Activated T-helper 2 cell treated with anti-CD3 and anti-CD28 coated beads, Interferon-gamma antibody, Interleukin-2, Interleukin-4, amounts not matched to agents 10 μg/mL and 5 μg/mL and 100 μg/mL, durations not matched to agents 14 hours and 24 hours and 36 hours (primary cell): ENCODE results near the gene DCAF4. TPM values are rescaled to one million over a fixed set of nuclear protein-coding genes. Genes with fewer than 3 reads are reported as not detected.
A peak's percentile ranks its signal among the peaks of the same experiment; 100 is the strongest.

ENCODE experiments used
- DNase-seq: peaks from one replicate; pipeline ENCODE4 v3.0.0; 2021; ENCODE audit warnings: low spot score
- H3K27ac Mint-ChIP-seq: one replicate; pipeline ENCODE4 v1.8.0; 2021; ENCODE audit warnings: mixed read lengths
- H3K27me3 Mint-ChIP-seq: one replicate; pipeline ENCODE4 v1.8.0; 2021; ENCODE audit warnings: low read depth, mixed read lengths
- H3K36me3 Mint-ChIP-seq: one replicate; pipeline ENCODE4 v1.8.0; 2021; ENCODE audit warnings: low read depth, mixed read lengths
- H3K4me1 Mint-ChIP-seq: one replicate; pipeline ENCODE4 v1.8.0; 2021; ENCODE audit warnings: low read depth, mixed read lengths
- H3K4me3 Mint-ChIP-seq: one replicate; pipeline ENCODE4 v1.8.0; 2021; ENCODE audit warnings: low read depth, mild to moderate bottlenecking, moderate library complexity, mixed read lengths
- H3K9me3 Mint-ChIP-seq: one replicate; pipeline ENCODE4 v1.8.0; 2021; ENCODE audit warnings: mixed read lengths
- intact Hi-C: fragments of 100-400 bp; cut with micrococcal nuclease; formaldehyde crosslinking; loops from one replicate; pipeline ENCODE4 v1.15.1; 2023
- total RNA-seq: library from RNA; stranded (reverse); gene quantifications from 2 replicates; pipeline ENCODE4 v1.2.3, GENCODE V29; 2022

Gene DCAF4
- total RNA-seq, 1 donor from 2014 or later, result 13.2 TPM

GRCh38 chr14:72924337-72924736, 1.9 kb upstream of the DCAF4 start:
- intact Hi-C loops, result no loop called here
- Mint-ChIP-seq H3K4me1 (peaks cover 6% of the 10 kb centered on the region), H3K36me3 (no peaks in the 10 kb centered on the region), H3K27me3 (peaks cover 37% of the 10 kb centered on the region), H3K9me3 (no peaks in the 10 kb centered on the region), H3K4me3 (no peak overlapping the region), H3K27ac (no peak overlapping the region)
- no peak for DNase-seq

- intact Hi-C loops, result no loop called here
- H3K27ac Mint-ChIP-seq, result no peak overlapping the region
Measured at GRCh38 chr14:72925171-72925759, 999 bp upstream of the DCAF4 start.

DNA sequence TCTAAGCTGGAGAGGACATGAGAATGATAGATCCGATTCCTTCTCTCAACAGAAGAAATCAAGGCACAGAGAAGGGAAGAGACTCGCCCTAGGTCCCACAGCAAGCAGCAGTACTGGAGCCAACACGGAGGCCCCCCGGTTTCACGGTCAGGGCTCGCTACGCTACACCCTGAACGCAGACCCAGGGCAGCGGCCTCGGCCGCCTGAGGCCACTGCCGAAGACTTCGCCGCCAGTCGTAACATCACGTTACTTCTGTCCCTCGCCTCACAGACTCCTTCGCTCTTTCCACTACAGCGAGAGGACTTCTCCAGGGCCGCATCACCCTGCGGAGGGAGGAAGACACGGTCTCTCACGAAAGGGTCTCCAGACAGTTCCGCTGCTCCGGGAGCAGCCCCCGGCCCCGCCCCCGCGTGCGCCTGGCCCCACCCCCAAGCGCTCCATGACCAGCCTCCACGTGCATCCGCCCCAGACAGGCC, 411 bp upstream of the DCAF4 start:
- intact Hi-C loops, result loop anchor here (1.0 kb wide), 2 partner anchors 31 to 101 kb away; partner anchors contain the start of gene ZFYVE1

More at GRCh38 chr14:72925171-72925759, 999 bp upstream of the DCAF4 start:
- Mint-ChIP-seq H3K27me3 (peaks cover 29% of the 10 kb centered on the region), H3K4me1 (peaks cover 6% of the 10 kb centered on the region), H3K9me3 (no peaks in the 10 kb centered on the region), H3K4me3 (peak overlapping the region; percentile 92), H3K36me3 (no peaks in the 10 kb centered on the region)
- DNase-seq, result no peak

GRCh38 chr14:72928872-72929271, 2.6 kb downstream of the DCAF4 start:
- H3K27me3 Mint-ChIP-seq, result peaks cover 13% of the 10 kb centered on the region
- no peaks in the 10 kb centered on the region for H3K9me3 Mint-ChIP-seq
- H3K4me3 Mint-ChIP-seq, result no peak overlapping the region
- peaks cover 6% of the 10 kb centered on the region for H3K4me1 Mint-ChIP-seq
- H3K27ac Mint-ChIP-seq, result no peak overlapping the region
- intact Hi-C loops, result no loop called here
- no peaks in the 10 kb centered on the region for H3K36me3 Mint-ChIP-seq
- no peak for DNase-seq

More for the DNA sequence above, 411 bp upstream of the DCAF4 start:
- DNase-seq, result no peak
- no peaks in the 10 kb centered on the region for H3K9me3 Mint-ChIP-seq
- peak overlapping the region; percentile 92 for H3K4me3 Mint-ChIP-seq
- peaks cover 6% of the 10 kb centered on the region for H3K4me1 Mint-ChIP-seq
- H3K27me3 Mint-ChIP-seq, result peaks cover 26% of the 10 kb centered on the region
- no peak overlapping the region for H3K27ac Mint-ChIP-seq
- no peaks in the 10 kb centered on the region for H3K36me3 Mint-ChIP-seq

DNA sequence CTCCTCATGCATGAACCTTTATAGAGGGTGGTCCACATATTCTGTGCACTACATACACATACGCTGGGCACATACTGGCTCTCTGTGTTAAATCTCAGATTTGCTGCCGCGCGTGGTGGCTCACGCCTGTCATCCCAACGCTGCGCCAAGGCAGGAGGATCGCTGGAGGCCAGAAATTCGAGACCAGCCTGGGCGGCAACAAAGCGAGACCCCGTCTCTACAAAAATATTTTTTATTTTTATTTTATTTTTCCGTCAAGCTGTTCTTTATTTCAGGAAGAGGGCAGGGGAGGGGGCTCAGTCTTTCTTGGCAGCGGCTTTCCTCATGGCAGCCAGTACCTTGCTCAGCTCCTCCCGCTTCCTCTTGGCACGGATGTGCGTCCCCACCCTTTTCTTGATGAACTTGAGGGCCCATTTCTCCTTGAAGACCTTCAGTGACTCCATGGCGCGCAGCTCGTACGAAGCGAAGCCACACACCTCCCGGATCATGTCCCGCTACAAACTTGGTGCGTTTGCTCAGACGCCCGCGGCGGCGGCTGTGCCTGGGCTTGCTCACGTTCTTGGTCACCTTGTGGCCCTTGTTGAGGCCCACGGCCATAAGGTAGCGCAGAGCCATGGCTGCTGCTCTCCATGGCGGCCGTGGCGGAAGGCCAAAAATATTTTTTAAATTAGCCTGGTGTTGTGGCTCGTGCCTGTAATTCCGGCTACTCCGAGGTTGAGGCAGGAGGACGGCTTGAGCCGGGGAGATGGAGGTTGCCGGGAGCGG, 3.2 kb downstream of the DCAF4 start:
- no peak for DNase-seq
- H3K4me1 Mint-ChIP-seq, result peaks cover 6% of the 10 kb centered on the region
- no peaks in the 10 kb centered on the region for H3K9me3 Mint-ChIP-seq
- H3K36me3 Mint-ChIP-seq, result no peaks in the 10 kb centered on the region
- H3K27ac Mint-ChIP-seq, result no peak overlapping the region
- intact Hi-C loops, result no loop called here
- peaks cover 7% of the 10 kb centered on the region for H3K27me3 Mint-ChIP-seq
- H3K4me3 Mint-ChIP-seq, result no peak overlapping the region

- H3K4me1 Mint-ChIP-seq, result peaks cover 12% of the 10 kb centered on the region
- H3K27me3 Mint-ChIP-seq, result no peaks in the 10 kb centered on the region
- no peak for DNase-seq
- peaks cover 5% of the 10 kb centered on the region for H3K36me3 Mint-ChIP-seq
- H3K4me3 Mint-ChIP-seq, result no peak overlapping the region
- H3K9me3 Mint-ChIP-seq, result no peaks in the 10 kb centered on the region
- intact Hi-C loops, result no loop called here
- no peak overlapping the region for H3K27ac Mint-ChIP-seq
Measured at GRCh38 chr14:72932893-72933292, 6.6 kb downstream of the DCAF4 start.

- intact Hi-C loops, result no loop called here
- DNase-seq, result no peak
- no peak overlapping the region for H3K27ac Mint-ChIP-seq
- H3K36me3 Mint-ChIP-seq, result peaks cover 27% of the 10 kb centered on the region
- peaks cover 12% of the 10 kb centered on the region for H3K4me1 Mint-ChIP-seq
- H3K27me3 Mint-ChIP-seq, result no peaks in the 10 kb centered on the region
- H3K4me3 Mint-ChIP-seq, result no peak overlapping the region
- H3K9me3 Mint-ChIP-seq, result no peaks in the 10 kb centered on the region
Measured at GRCh38 chr14:72939630-72940029, 13.4 kb downstream of the DCAF4 start.

GRCh38 chr14:72941286-72941985, 15.2 kb downstream of the DCAF4 start:
- DNase-seq, result no peak
- peaks cover 31% of the 10 kb centered on the region for H3K36me3 Mint-ChIP-seq

DNA sequence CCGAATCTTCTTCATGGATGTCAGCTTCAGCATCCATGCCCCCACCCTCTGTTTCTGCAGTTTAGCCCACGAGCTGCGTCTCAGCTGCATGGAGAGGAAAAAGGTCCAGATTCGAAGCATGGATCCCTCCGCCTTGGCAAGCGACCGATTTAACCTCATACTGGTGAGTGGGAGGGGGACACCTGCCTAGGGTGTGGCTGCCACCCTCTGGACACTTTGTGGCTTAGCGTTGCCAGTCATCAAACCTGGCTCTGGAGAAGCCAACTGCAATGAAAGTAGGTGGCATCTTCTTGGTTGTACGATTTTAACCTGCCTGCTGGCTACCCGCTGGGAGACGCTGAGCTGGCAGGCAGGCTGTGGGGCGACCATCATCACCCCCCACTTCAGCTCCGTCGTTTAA, 16.7 kb downstream of the DCAF4 start:
- H3K9me3 Mint-ChIP-seq, result no peaks in the 10 kb centered on the region
- no peaks in the 10 kb centered on the region for H3K27me3 Mint-ChIP-seq
- H3K36me3 Mint-ChIP-seq, result peaks cover 36% of the 10 kb centered on the region
- no peak for DNase-seq
- no peaks in the 10 kb centered on the region for H3K4me1 Mint-ChIP-seq
- no peak overlapping the region for H3K4me3 Mint-ChIP-seq
- H3K27ac Mint-ChIP-seq, result no peak overlapping the region
- intact Hi-C loops, result no loop called here

More at GRCh38 chr14:72941286-72941985, 15.2 kb downstream of the DCAF4 start:
- Mint-ChIP-seq H3K9me3 (no peaks in the 10 kb centered on the region), H3K4me3 (no peak overlapping the region), H3K4me1 (peaks cover 12% of the 10 kb centered on the region), H3K27me3 (no peaks in the 10 kb centered on the region), H3K27ac (no peak overlapping the region)
- intact Hi-C loops, result no loop called here

GRCh38 chr14:72943876-72944430, 17.7 kb downstream of the DCAF4 start:
- H3K4me1 Mint-ChIP-seq, result peaks cover 2% of the 10 kb centered on the region
- intact Hi-C loops, result no loop called here
- DNase-seq, result no peak
- H3K4me3 Mint-ChIP-seq, result no peak overlapping the region
- peaks cover 38% of the 10 kb centered on the region for H3K36me3 Mint-ChIP-seq
- no peaks in the 10 kb centered on the region for H3K27me3 Mint-ChIP-seq
- no peak overlapping the region for H3K27ac Mint-ChIP-seq
- no peaks in the 10 kb centered on the region for H3K9me3 Mint-ChIP-seq

GRCh38 chr14:72945356-72946027, 19.2 kb downstream of the DCAF4 start:
- no peaks in the 10 kb centered on the region for H3K27me3 Mint-ChIP-seq
- H3K9me3 Mint-ChIP-seq, result no peaks in the 10 kb centered on the region
- no peak overlapping the region for H3K27ac Mint-ChIP-seq
- H3K36me3 Mint-ChIP-seq, result peaks cover 33% of the 10 kb centered on the region
- H3K4me3 Mint-ChIP-seq, result no peak overlapping the region
- H3K4me1 Mint-ChIP-seq, result peaks cover 2% of the 10 kb centered on the region
- no peak for DNase-seq
- intact Hi-C loops, result no loop called here

GRCh38 chr14:72946491-72946890, 20.2 kb downstream of the DCAF4 start:
- Mint-ChIP-seq H3K4me3 (no peak overlapping the region), H3K36me3 (peaks cover 33% of the 10 kb centered on the region), H3K27ac (no peak overlapping the region), H3K9me3 (no peaks in the 10 kb centered on the region), H3K4me1 (peaks cover 2% of the 10 kb centered on the region), H3K27me3 (no peaks in the 10 kb centered on the region)
- no peak for DNase-seq
- intact Hi-C loops, result no loop called here
